Uterus (tissue), 4 donors: ENCODE results near the gene SLC35F3. TPM values are rescaled to one million over a fixed set of nuclear protein-coding genes. Genes with fewer than 3 reads are reported as not detected.

Experiments used
- DNase-seq, 2 donors: peaks; one replicate each; pipeline ENCODE4 v3.0.0-alpha.2; 2019 to 2020
- H3K27ac ChIP-seq, 2 donors: fragments of 200-600 bp; sonication (generic); 1 replicate in 1 of 2; 2 replicates in 1 of 2; pipeline ENCODE4 v1.5.1; 2016 to 2018
- H3K27me3 ChIP-seq, 2 donors: fragments of 200-600 bp; sonication (generic); one replicate each; pipeline ENCODE4 v1.5.1; 2018 to 2019; ENCODE audit warnings: control low read depth in 1 of 2
- H3K36me3 ChIP-seq, 2 donors: fragments of 200-600 bp; sonication (generic); one replicate each; pipeline ENCODE4 v1.5.1; 2019; ENCODE audit warnings: control low read depth in 1 of 2
- H3K4me1 ChIP-seq, 2 donors: fragments of 200-600 bp; sonication (generic); one replicate each; pipeline ENCODE4 v1.5.1; 2018 to 2019; ENCODE audit warnings: control low read depth in 1 of 2
- H3K4me3 ChIP-seq, 2 donors: fragments of 200-600 bp; sonication (generic); 1 replicate in 1 of 2; 2 replicates in 1 of 2; pipeline ENCODE4 v1.5.1; 2018 to 2019; ENCODE audit warnings: mild to moderate bottlenecking in 1 of 2
- H3K9me3 ChIP-seq, 2 donors: fragments of 200-600 bp; sonication (generic); one replicate each; pipeline ENCODE4 v1.5.1; 2019; ENCODE audit warnings: control low read depth in 1 of 2
- CTCF ChIP-seq, 4 experiments: fragments of 200-600 bp in 2 of 4; fragments of 450-650 bp in 2 of 4; sonication (generic) in 2 of 4; IDR thresholded peaks; one replicate each; pipeline ENCODE4 v1.5.1; 2016 to 2019; ENCODE audit warnings: antibody characterized with exemption in 4 of 4, mild to moderate bottlenecking in 2 of 4, moderate library complexity in 1 of 4
- POLR2A ChIP-seq, 2 donors: fragments of 450-650 bp; IDR thresholded peaks; one replicate each; pipeline ENCODE4 v1.6.1; 2016; ENCODE audit warnings: antibody characterized with exemption in 2 of 2, mild to moderate bottlenecking in 1 of 2, moderate library complexity in 1 of 2
- intact Hi-C: fragments of 100-400 bp; cut with DNase I; formaldehyde crosslinking; loops from one replicate; pipeline ENCODE4 v1.15.1; 2023; ENCODE audit warnings: low total_unique reads
- total RNA-seq, 4 donors: library from RNA; depleted of rRNA in 3 of 4; stranded (reverse); fragments of >200 nt in 3 of 4; gene quantifications; one replicate each; pipeline versions ENCODE4 v1.1.0 to v1.2.4, GENCODE V29; 2014 to 2023
- donor health status: DM: yes; HTN: yes; CAD: no.

Gene SLC35F3
- total RNA-seq, 4 donors from 2014 or later = 0.24 to 0.62 (median 0.26) TPM; not detected in 1

DNA sequence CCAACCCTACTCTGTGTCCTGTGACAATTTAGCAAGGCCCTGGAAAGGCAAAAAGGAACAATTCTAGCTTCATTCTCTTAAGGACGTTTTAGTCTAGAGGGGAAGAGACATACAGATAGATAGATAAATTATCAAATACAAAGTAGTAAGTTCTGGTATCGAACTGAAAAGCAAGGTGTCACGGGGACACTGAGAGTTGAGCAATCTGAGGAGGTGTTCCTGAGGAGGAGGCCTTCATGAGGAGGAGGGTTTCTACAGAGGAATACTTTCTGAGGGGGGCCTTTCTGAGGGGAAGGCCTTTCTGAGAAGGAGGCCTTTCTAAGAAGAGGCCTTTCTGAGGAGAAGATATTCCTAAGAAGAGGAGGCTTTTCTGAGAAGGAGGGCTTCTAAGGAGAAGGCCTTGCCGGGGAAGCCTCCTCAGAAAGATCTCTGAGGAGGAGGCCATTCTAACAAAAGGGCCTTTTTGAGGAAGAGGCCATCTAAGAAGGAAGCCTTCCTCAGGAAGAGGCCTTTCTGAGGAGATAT is 312.9 kb downstream of the SLC35F3 start:
- no peak overlapping the region for H3K4me3 ChIP-seq
- H3K27ac ChIP-seq = no peak overlapping the region

GRCh38 chr1:234218078-234218477 is 313.6 kb downstream of the SLC35F3 start:
- Histone ChIP-seq H3K27me3 (peaks cover 0 to 3% of the 10 kb centered on the region in 2 donors), H3K27ac (no peak overlapping the region), H3K4me3 (no peak overlapping the region), H3K4me1 (peaks cover 0 to 10% of the 10 kb centered on the region in 2 donors), H3K36me3 (no peaks in the 10 kb centered on the region), H3K9me3 (no peaks in the 10 kb centered on the region)
- DNase-seq = no peak
- intact Hi-C loops = no loop called here
- TF ChIP-seq CTCF (IDR thresholded peaks at IDR 0.05) (no peak), POLR2A (IDR thresholded peaks at IDR 0.05) (no peak)

More for the DNA sequence above, 312.9 kb downstream of the SLC35F3 start:
- Histone ChIP-seq H3K4me1 (peaks cover 0 to 10% of the 10 kb centered on the region in 2 donors), H3K9me3 (no peaks in the 10 kb centered on the region), H3K36me3 (no peaks in the 10 kb centered on the region), H3K27me3 (peaks cover 0 to 3% of the 10 kb centered on the region in 2 donors)
- no peak for DNase-seq
- intact Hi-C loops = no loop called here
- no peak for TF ChIP-seq CTCF (IDR thresholded peaks at IDR 0.05)
- no peak for TF ChIP-seq POLR2A (IDR thresholded peaks at IDR 0.05)

GRCh38 chr1:234219711-234220110 is 315.2 kb downstream of the SLC35F3 start:
- Histone ChIP-seq H3K4me1 (peaks cover 0 to 2% of the 10 kb centered on the region in 2 donors), H3K27ac (no peak overlapping the region), H3K27me3 (peaks cover 0 to 1% of the 10 kb centered on the region in 2 donors), H3K9me3 (no peaks in the 10 kb centered on the region), H3K36me3 (no peaks in the 10 kb centered on the region), H3K4me3 (no peak overlapping the region)
- intact Hi-C loops = no loop called here
- TF ChIP-seq POLR2A (IDR thresholded peaks at IDR 0.05) = no peak
- no peak for TF ChIP-seq CTCF (IDR thresholded peaks at IDR 0.05)
- DNase-seq = no peak

GRCh38 chr1:234221601-234222000 is 317.1 kb downstream of the SLC35F3 start:
- TF ChIP-seq POLR2A (IDR thresholded peaks at IDR 0.05) (no peak), CTCF (IDR thresholded peaks at IDR 0.05) (no peak)
- Histone ChIP-seq H3K9me3 (no peaks in the 10 kb centered on the region), H3K27ac (no peak overlapping the region), H3K4me1 (no peaks in the 10 kb centered on the region), H3K4me3 (no peak overlapping the region), H3K27me3 (no peaks in the 10 kb centered on the region), H3K36me3 (no peaks in the 10 kb centered on the region)
- intact Hi-C loops = no loop called here
- DNase-seq = no peak

GRCh38 chr1:234222561-234223280 is 318.2 kb downstream of the SLC35F3 start:
- Histone ChIP-seq H3K9me3 (no peaks in the 10 kb centered on the region), H3K36me3 (no peaks in the 10 kb centered on the region), H3K27ac (no peak overlapping the region), H3K4me1 (no peaks in the 10 kb centered on the region), H3K4me3 (no peak overlapping the region), H3K27me3 (no peaks in the 10 kb centered on the region)
- no peak for TF ChIP-seq POLR2A (IDR thresholded peaks at IDR 0.05)
- no peak for TF ChIP-seq CTCF (IDR thresholded peaks at IDR 0.05)
- DNase-seq = no peak
- intact Hi-C loops = no loop called here
